Panc1 (cell line): ENCODE results near the gene CPPED1. TPM values are rescaled to one million over a fixed set of nuclear protein-coding genes. Genes with fewer than 3 reads are reported as not detected.

Experiments used
- ATAC-seq: fragments of 200-7000 bp; cut with Tn5 transposase; 2 replicates; pipeline ENCODE4 v1.9.1; 2020; ENCODE audit warnings: mild to moderate bottlenecking, moderate library complexity
- BruUV-seq: library from RNA; stranded (reverse); fragments of 400-500 nt; replicated peaks from 2 replicates; lab custom pipeline; 2021; lab: Mats Ljungman, UMichigan
- CTCF ChIA-PET: fragments of 300-600 bp; sonication (Branson Sonifier 250); formaldehyde crosslinking; loops from one replicate; lab custom pipeline; 2022; ENCODE audit warnings: antibody characterized with exemption; lab: Charles Lee
- POLR2A ChIA-PET: fragments of 300-600 bp; sonication (Branson Sonifier 250); formaldehyde crosslinking; loops from one replicate; lab custom pipeline; 2022; ENCODE audit warnings: antibody characterized with exemption; lab: Charles Lee
- DNase-seq: peaks from one replicate; pipeline ENCODE4 v3.0.0-alpha.2; 2010; ENCODE audit warnings: low read depth, low spot score
- H3K27ac ChIP-seq: 2 replicates; pipeline ENCODE4 v1.5.1; 2011; ENCODE audit warnings: mild to moderate bottlenecking, low read length, inconsistent platforms
- H3K27me3 ChIP-seq: fragments of 200-500 bp; sonication (Bioruptor generic); 2 replicates; pipeline ENCODE4 v1.6.0; 2014; ENCODE audit warnings: low read length, inconsistent platforms; ENCODE audit not compliant: control insufficient read depth, insufficient read depth
- H3K36me3 ChIP-seq: fragments of 200-500 bp; sonication (Bioruptor generic); 2 replicates; pipeline ENCODE4 v1.5.1; 2014; ENCODE audit warnings: inconsistent platforms, mild to moderate bottlenecking, low read length, moderate library complexity; ENCODE audit not compliant: control insufficient read depth, insufficient read depth
- H3K4me1 ChIP-seq: 2 replicates; pipeline ENCODE4 v1.5.1; 2011; ENCODE audit warnings: inconsistent platforms, mild to moderate bottlenecking, low read length, moderate library complexity; ENCODE audit not compliant: control insufficient read depth, insufficient read depth
- H3K4me3 ChIP-seq, 2 experiments: 2 replicates each; pipeline ENCODE4 v1.5.1; 2011 to 2012; ENCODE audit warnings: low read depth in 2 of 2, low read length in 2 of 2, mild to moderate bottlenecking in 2 of 2, inconsistent platforms in 1 of 2, moderate library complexity in 1 of 2
- H3K9me3 ChIP-seq: fragments of 200-500 bp; sonication (Bioruptor generic); 2 replicates; pipeline ENCODE4 v1.5.1; 2014; ENCODE audit warnings: low read depth, mild to moderate bottlenecking, inconsistent platforms, low read length, moderate library complexity; ENCODE audit not compliant: control insufficient read depth, insufficient read depth
- CTCF ChIP-seq: fragments of 450-650 bp; IDR thresholded peaks from 2 replicates; pipeline ENCODE4 v1.5.1; 2017; ENCODE audit warnings: mild to moderate bottlenecking
- POLR2AphosphoS5 ChIP-seq: IDR thresholded peaks from 2 replicates; pipeline ENCODE4 v1.6.1; 2012; ENCODE audit warnings: mild to moderate bottlenecking, low read depth, low read length, moderate library complexity
- REST ChIP-seq, 2 experiments: IDR thresholded peaks; 2 replicates each; pipeline ENCODE4 v1.6.1; 2011 to 2012; ENCODE audit warnings: low read depth in 2 of 2, control low read depth in 1 of 2, low read length in 1 of 2, mild to moderate bottlenecking in 1 of 2, moderate library complexity in 1 of 2; ENCODE audit not compliant: insufficient read depth in 1 of 2
- SIN3A ChIP-seq: IDR thresholded peaks from 2 replicates; pipeline ENCODE4 v1.6.1; 2012; ENCODE audit warnings: low read depth, mild to moderate bottlenecking, low read length, moderate library complexity, borderline replicate concordance; ENCODE audit not compliant: insufficient read depth
- TCF7L2 ChIP-seq: IDR thresholded peaks from 2 replicates; pipeline ENCODE4 v1.6.1; 2011; ENCODE audit warnings: mild to moderate bottlenecking, low read depth, low read length, inconsistent platforms
- in situ Hi-C: cut with HindIII; loops from 2 replicates; pipeline ENCODE4 v1.10.0; 2016; ENCODE audit warnings: low sequenced_read_pairs, low pct_unique_long_range_greater_than_20kb
- intact Hi-C: fragments of 100-400 bp; cut with micrococcal nuclease; formaldehyde crosslinking; loops from one replicate; pipeline ENCODE4 v1.10.0; 2022; ENCODE audit not compliant: unreplicated experiment
- total RNA-seq: library from RNA; stranded (reverse); gene quantifications from one replicate; pipeline ENCODE4 v1.2.1, GENCODE V29; 2021; ENCODE audit not compliant: unreplicated experiment

Gene CPPED1
- total RNA-seq, 1 experiment from 2014 or later: 12.5 TPM

GRCh38 chr16:12794486-12795387 lies 8.9 kb downstream of the CPPED1 start:
- TF ChIP-seq REST (IDR thresholded peaks at IDR 0.05; ENCODE audit: insufficient read depth in 1 of 2, low read depth in 2 of 2, low read length in 1 of 2) (no peak), POLR2AphosphoS5 (no peak), SIN3A (no peak), CTCF (no peak), TCF7L2 (no peak)
- DNase-seq (no peak), ATAC-seq (no peak)
- no peaks in the 10 kb centered on the region for H3K9me3 ChIP-seq
- in situ Hi-C loops (no loop called here), intact Hi-C loops (no loop called here)
- no TSS peak for BruUV-seq
- CTCF ChIA-PET: no interaction called here
- no peaks in the 10 kb centered on the region for H3K27me3 ChIP-seq
- H3K36me3 ChIP-seq: no peaks in the 10 kb centered on the region
- no peak overlapping the region for H3K4me3 ChIP-seq
- POLR2A ChIA-PET: no interaction called here
- no peaks in the 10 kb centered on the region for H3K4me1 ChIP-seq
- H3K27ac ChIP-seq: no peak overlapping the region

- Histone ChIP-seq H3K27me3 (no peaks in the 10 kb centered on the region), H3K4me1 (no peaks in the 10 kb centered on the region), H3K36me3 (no peaks in the 10 kb centered on the region), H3K4me3 (no peak overlapping the region), H3K27ac (no peak overlapping the region), H3K9me3 (no peaks in the 10 kb centered on the region)
- ATAC-seq: no peak
- ChIA-PET POLR2A (no interaction called here), CTCF (interaction anchor here (0.5 kb wide), 1 partner anchor 491 kb away, joined by 4 read pairs; no protein-coding TSS in a partner anchor)
- no TSS peak for BruUV-seq
- intact Hi-C loops (no loop called here), in situ Hi-C loops (no loop called here)
- DNase-seq: no peak
- TF ChIP-seq CTCF: no peak
- TF ChIP-seq TCF7L2: no peak
- TF ChIP-seq REST (IDR thresholded peaks at IDR 0.05; ENCODE audit: insufficient read depth in 1 of 2, low read depth in 2 of 2, low read length in 1 of 2): no peak
- TF ChIP-seq SIN3A: no peak
- TF ChIP-seq POLR2AphosphoS5: no peak
These were observed 9.8 kb downstream of the CPPED1 start for GRCh38 chr16:12793865-12794240.
